Parathyroid adenoma (tissue), 2 donors: ENCODE measurements around the gene NPHP3.
"Not testable (repeated sequence)": the region's sequence is repeated elsewhere in the genome, so short reads cannot be mapped to it uniquely, and the experiment has no call there.

Source experiments
- H2AFZ ChIP-seq: fragments of 300-600 bp; sonication (generic); one replicate; pipeline ENCODE4 v1.7.0; 2017; ENCODE audit warnings: antibody characterized with exemption, mild to moderate bottlenecking
- H3K27ac ChIP-seq: fragments of 300-600 bp; sonication (generic); one replicate; pipeline ENCODE4 v1.7.0; 2017
- H3K27me3 ChIP-seq: fragments of 300-600 bp; sonication (generic); one replicate; pipeline ENCODE4 v1.7.0; 2017; ENCODE audit warnings: low read length; ENCODE audit not compliant: control insufficient read depth, insufficient read depth
- H3K36me3 ChIP-seq: fragments of 300-600 bp; sonication (generic); one replicate; pipeline ENCODE4 v1.7.0; 2017; ENCODE audit warnings: low read length; ENCODE audit not compliant: control insufficient read depth, insufficient read depth
- H3K4me1 ChIP-seq: fragments of 300-600 bp; sonication (generic); one replicate; pipeline ENCODE4 v1.7.0; 2017; ENCODE audit warnings: control low read depth
- H3K4me2 ChIP-seq: fragments of 300-600 bp; sonication (generic); one replicate; pipeline ENCODE4 v1.7.0; 2017; ENCODE audit warnings: low read length
- H3K4me3 ChIP-seq: fragments of 300-600 bp; sonication (generic); one replicate; pipeline ENCODE4 v1.7.0; 2017; ENCODE audit warnings: low read depth, low read length
- H3K79me2 ChIP-seq: fragments of 300-600 bp; sonication (generic); one replicate; pipeline ENCODE4 v1.7.0; 2017; ENCODE audit warnings: control low read depth
- H3K9ac ChIP-seq: fragments of 300-600 bp; sonication (generic); one replicate; pipeline ENCODE4 v1.7.0; 2017; ENCODE audit warnings: mild to moderate bottlenecking
- H3K9me3 ChIP-seq: fragments of 300-600 bp; sonication (generic); one replicate; pipeline ENCODE4 v1.7.0; 2017; ENCODE audit warnings: low read length; ENCODE audit not compliant: control insufficient read depth
- TF ChIP-seq, protein P1 (sequence below): fragments of 300-600 bp; sonication (generic); IDR thresholded peaks from one replicate; pipeline ENCODE4 v1.7.0; 2017; ENCODE audit warnings: antibody characterized with exemption, mild to moderate bottlenecking
- donor health status: primary hyperparathyroidism.

Gene NPHP3

DNA sequence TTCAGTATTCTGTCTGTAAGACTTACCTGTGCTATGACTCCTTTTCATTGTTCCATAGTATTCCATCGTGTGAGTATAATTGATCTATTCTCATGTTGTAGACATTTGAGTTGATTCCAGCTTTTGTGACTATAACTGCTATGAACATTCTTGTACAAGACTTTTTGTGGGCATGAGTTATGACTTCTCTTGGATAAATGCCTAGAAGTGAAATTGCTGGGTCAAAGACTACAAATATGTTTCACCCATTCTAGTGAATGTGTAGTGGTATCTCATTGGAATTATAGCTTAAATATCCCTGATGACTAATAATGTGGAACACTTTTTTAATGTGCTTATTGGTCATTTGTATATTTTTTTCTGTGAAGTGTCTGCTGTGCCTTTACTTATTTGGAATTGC is 27.6 kb upstream of the NPHP3 start:
- Histone ChIP-seq H2AFZ (no peak overlapping the region), H3K4me3 (no peak overlapping the region), H3K27ac (no peak overlapping the region), H3K9me3 (no peaks in the 10 kb centered on the region), H3K4me2 (no peak overlapping the region), H3K27me3 (no peaks in the 10 kb centered on the region), H3K36me3 (no peaks in the 10 kb centered on the region), H3K9ac (no peak overlapping the region), H3K4me1 (no peaks in the 10 kb centered on the region), H3K79me2 (no peaks in the 10 kb centered on the region)
- TF ChIP-seq, protein P1, sequence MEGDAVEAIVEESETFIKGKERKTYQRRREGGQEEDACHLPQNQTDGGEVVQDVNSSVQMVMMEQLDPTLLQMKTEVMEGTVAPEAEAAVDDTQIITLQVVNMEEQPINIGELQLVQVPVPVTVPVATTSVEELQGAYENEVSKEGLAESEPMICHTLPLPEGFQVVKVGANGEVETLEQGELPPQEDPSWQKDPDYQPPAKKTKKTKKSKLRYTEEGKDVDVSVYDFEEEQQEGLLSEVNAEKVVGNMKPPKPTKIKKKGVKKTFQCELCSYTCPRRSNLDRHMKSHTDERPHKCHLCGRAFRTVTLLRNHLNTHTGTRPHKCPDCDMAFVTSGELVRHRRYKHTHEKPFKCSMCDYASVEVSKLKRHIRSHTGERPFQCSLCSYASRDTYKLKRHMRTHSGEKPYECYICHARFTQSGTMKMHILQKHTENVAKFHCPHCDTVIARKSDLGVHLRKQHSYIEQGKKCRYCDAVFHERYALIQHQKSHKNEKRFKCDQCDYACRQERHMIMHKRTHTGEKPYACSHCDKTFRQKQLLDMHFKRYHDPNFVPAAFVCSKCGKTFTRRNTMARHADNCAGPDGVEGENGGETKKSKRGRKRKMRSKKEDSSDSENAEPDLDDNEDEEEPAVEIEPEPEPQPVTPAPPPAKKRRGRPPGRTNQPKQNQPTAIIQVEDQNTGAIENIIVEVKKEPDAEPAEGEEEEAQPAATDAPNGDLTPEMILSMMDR: no peak

DNA sequence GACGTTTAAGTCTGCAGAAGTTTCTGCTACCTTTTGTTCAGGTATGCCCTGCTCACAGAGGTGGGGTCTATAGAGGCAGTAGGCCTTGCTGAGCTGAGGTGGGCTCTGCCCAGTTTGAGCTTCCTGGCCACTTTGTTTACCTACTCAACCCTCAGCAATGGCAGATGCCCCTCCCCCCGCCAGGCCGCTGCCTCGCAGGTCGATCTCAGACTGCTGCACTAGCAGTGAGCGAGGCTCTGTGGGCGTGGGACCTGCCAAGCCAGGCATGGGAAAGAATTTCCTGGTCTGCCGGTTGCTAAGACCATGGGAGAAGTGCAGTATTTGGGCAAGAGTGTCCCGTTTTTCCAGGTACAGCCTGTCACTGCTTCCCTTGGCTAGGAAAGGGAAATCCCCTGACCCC is 24.5 kb upstream of the NPHP3 start:
- H2AFZ ChIP-seq, H3K9me3 ChIP-seq, H3K27ac ChIP-seq, H3K4me3 ChIP-seq, H3K27me3 ChIP-seq, H3K79me2 ChIP-seq, H3K36me3 ChIP-seq, H3K9ac ChIP-seq, H3K4me2 ChIP-seq, H3K4me1 ChIP-seq: not testable (repeated sequence)

DNA sequence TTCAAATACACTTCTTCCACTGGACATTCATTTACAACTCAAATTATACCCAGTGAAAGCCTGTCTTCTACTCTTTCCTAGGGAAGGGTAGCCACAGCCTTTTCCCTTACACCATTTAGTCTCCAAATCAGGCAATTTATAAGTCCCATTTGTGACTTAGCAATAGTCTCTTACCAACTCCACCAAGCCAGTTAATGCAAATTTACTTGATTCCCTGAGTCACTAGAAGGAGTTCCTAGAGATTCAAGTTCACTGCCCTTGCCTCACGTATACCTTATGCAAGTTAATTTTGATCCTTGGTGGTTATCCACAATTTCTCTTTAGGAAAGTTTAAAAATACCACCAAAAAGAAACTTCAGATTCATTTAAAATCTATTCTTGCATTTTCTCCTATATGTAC is 16.1 kb upstream of the NPHP3 start:
- H3K9me3 ChIP-seq: no peaks in the 10 kb centered on the region
- no peak overlapping the region for H3K27ac ChIP-seq
- no peak overlapping the region for H3K9ac ChIP-seq
- H3K4me2 ChIP-seq: no peak overlapping the region
- TF ChIP-seq, protein P1: no peak
- no peak overlapping the region for H2AFZ ChIP-seq
- H3K4me3 ChIP-seq: no peak overlapping the region
- H3K36me3 ChIP-seq: no peaks in the 10 kb centered on the region
- H3K79me2 ChIP-seq: no peaks in the 10 kb centered on the region
- H3K4me1 ChIP-seq: no peaks in the 10 kb centered on the region
- no peaks in the 10 kb centered on the region for H3K27me3 ChIP-seq

- H3K4me1 ChIP-seq: no peaks in the 10 kb centered on the region
- no peak overlapping the region for H3K4me2 ChIP-seq
- no peaks in the 10 kb centered on the region for H3K36me3 ChIP-seq
- H3K4me3 ChIP-seq: no peak overlapping the region
- TF ChIP-seq, protein P1: no peak
- H3K9ac ChIP-seq: no peak overlapping the region
- H3K9me3 ChIP-seq: no peaks in the 10 kb centered on the region
- H3K27ac ChIP-seq: no peak overlapping the region
- no peaks in the 10 kb centered on the region for H3K79me2 ChIP-seq
- no peaks in the 10 kb centered on the region for H3K27me3 ChIP-seq
- H2AFZ ChIP-seq: no peak overlapping the region
These were observed 13.4 kb upstream of the NPHP3 start for GRCh38 chr3:132735589-132735988.

GRCh38 chr3:132730891-132731580 is 8.8 kb upstream of the NPHP3 start:
- no peak overlapping the region for H3K4me3 ChIP-seq
- H3K4me2 ChIP-seq: no peak overlapping the region
- H3K27me3 ChIP-seq: no peaks in the 10 kb centered on the region
- H2AFZ ChIP-seq: no peak overlapping the region
- no peak overlapping the region for H3K27ac ChIP-seq
- no peaks in the 10 kb centered on the region for H3K36me3 ChIP-seq
- H3K9ac ChIP-seq: no peak overlapping the region
- no peaks in the 10 kb centered on the region for H3K79me2 ChIP-seq
- H3K4me1 ChIP-seq: no peaks in the 10 kb centered on the region
- TF ChIP-seq, protein P1: peak; percentile 29
- no peaks in the 10 kb centered on the region for H3K9me3 ChIP-seq
